Pancreas (tissue), 10 donors: Measurements from ENCODE around the gene SLC5A6. TPM values are rescaled to one million over a fixed set of nuclear protein-coding genes. Genes with fewer than 3 reads are reported as not detected.
"Not testable (repeated sequence)": the region's sequence is repeated elsewhere in the genome, so short reads cannot be mapped to it uniquely, and the experiment has no call there.

Experiments used
- ATAC-seq, 4 donors: fragments of 200-7000 bp; cut with Tn5 transposase; one replicate each; pipeline versions ENCODE4 v1.8.0 to v1.9.1; 2020; ENCODE audit warnings: mild to moderate bottlenecking in 4 of 4, moderate library complexity in 4 of 4
- DNase-seq, 6 donors: peaks; one replicate each; pipeline ENCODE4 v3.0.0-alpha.2; 2020
- FAIRE-seq: peaks from 2 replicates; lab custom pipeline; 2012; peaks lifted over from hg19 to GRCh38; lab: Jason Lieb, UNC
- H3K27ac ChIP-seq, 4 donors: fragments of 200-600 bp; sonication (generic); 1 replicate in 3 of 4; 2 replicates in 1 of 4; pipeline versions ENCODE4 v1.5.0 to v1.8.0; 2020
- H3K27me3 ChIP-seq, 4 donors: fragments of 200-600 bp; one replicate each; pipeline ENCODE4 v1.8.0; 2021
- H3K36me3 ChIP-seq, 3 donors: fragments of 200-600 bp; sonication (generic) in 1 of 3; one replicate each; pipeline versions ENCODE4 v1.5.0 to v1.8.0; 2020 to 2021
- H3K4me1 ChIP-seq, 3 donors: fragments of 200-600 bp; one replicate each; pipeline ENCODE4 v1.8.0; 2021
- H3K4me3 ChIP-seq, 4 donors: fragments of 200-600 bp; sonication (generic) in 2 of 4; one replicate each; pipeline versions ENCODE4 v1.5.0 to v1.8.0; 2020 to 2021
- H3K9me3 ChIP-seq, 4 donors: fragments of 200-600 bp; one replicate each; pipeline ENCODE4 v1.8.0; 2021
- CTCF ChIP-seq, 4 donors: fragments of 200-600 bp; sonication (generic) in 3 of 4; IDR thresholded peaks; one replicate each; pipeline versions ENCODE4 v1.5.0 to v1.8.0; 2021; ENCODE audit warnings: antibody characterized with exemption in 4 of 4
- WGBS, 2 donors: extraction: QIAGEN DNeasy Blood & Tissue Kit; methylation state at CpG; one replicate each; pipeline ENCODE4 v1.1.7; 2013; 5-methylcytosine and 5-hydroxymethylcytosine counted together
- intact Hi-C, 3 donors: fragments of 100-400 bp; cut with DNase I; formaldehyde crosslinking; loops; one replicate each; pipeline versions ENCODE4 v1.11.1 to v1.14.2; 2022
- polyA plus RNA-seq, 2 donors: library from polyadenylated mRNA; stranded (reverse); fragments of 200-250 nt; gene quantifications; one replicate each; pipeline ENCODE4 v1.2.3, GENCODE V29; 2013
- total RNA-seq, 6 donors: library from RNA; stranded (reverse); fragmentation: NEBNext Ultra II Directional in 4 of 6; extraction: Animal tissue kit (Norgen Biotek cat#: 25700) in 4 of 6; gene quantifications; one replicate each; pipeline versions ENCODE4 v1.2.1 to v1.2.4, GENCODE V29; 2021 to 2023
- donor health status: healthy with polysubstance abuse.
- donor health status: DM: no; HTN: no; CAD: no; lungs with moderate emphysema.
- donor health status: DM: no; HTN: no; CAD: no.
- donor health status: control.
- donor health status: control.
- donor health status: Bipolar disorder and iron deficiency.
- donor health status: DM: yes; HTN: yes; CAD: no.
- donor health status: DM: no; HTN: no; CAD: no.
- donor health status: DM: no; HTN: no; CAD: no.
- donor health status: DM: yes; HTN: yes; CAD: no.

SLC5A6 gene
- total and polyA plus RNA-seq, 8 donors: 8.3 to 15.3 (median 14.7) TPM

GRCh38 chr2:27201675-27202074 is 10.4 kb downstream of the SLC5A6 start:
- intact Hi-C loops: no loop called here
- TF ChIP-seq CTCF (IDR thresholded peaks at IDR 0.05): no peak
- Histone ChIP-seq H3K36me3 (no peaks in the 10 kb centered on the region), H3K4me3 (no peak overlapping the region), H3K27ac (no peak overlapping the region), H3K4me1 (no peaks in the 10 kb centered on the region), H3K9me3 (no peaks in the 10 kb centered on the region), H3K27me3 (no peaks in the 10 kb centered on the region)
- DNase-seq (no peak), ATAC-seq (no peak), FAIRE-seq (no peak)
- 84 to 89% methylated on average over 7 of the region's 7 CpGs for WGBS, 2 donors

DNA sequence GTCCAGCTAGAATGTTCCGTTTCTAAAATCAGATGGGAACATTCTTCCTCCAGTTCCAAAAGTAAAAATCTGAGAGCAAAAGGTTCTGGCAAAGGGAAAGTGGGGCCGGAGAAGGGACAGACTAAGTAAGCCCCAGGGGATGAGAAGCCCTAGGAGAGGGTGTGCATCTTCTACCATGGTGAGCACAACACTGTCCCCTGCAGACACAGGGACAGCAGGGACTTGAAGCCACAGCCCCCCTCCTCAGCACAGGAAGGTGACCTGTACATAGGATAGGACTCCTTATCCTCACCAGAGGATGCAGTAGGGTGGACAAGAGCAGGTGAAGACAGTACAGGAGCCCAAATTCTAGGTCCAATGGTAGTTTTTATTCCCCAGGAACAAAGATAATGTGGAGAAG is 12.8 kb downstream of the SLC5A6 start:
- intact Hi-C loops: loop anchor here in 1 of 3 donors (10.0 kb wide), 1 partner anchor 104 kb away; no protein-coding TSS in a partner anchor
- Histone ChIP-seq H3K9me3 (no peaks in the 10 kb centered on the region), H3K27me3 (no peaks in the 10 kb centered on the region), H3K4me1 (peaks cover 0 to 4% (median 0%) of the 10 kb centered on the region in 3 donors), H3K36me3 (no peaks in the 10 kb centered on the region), H3K27ac (no peak overlapping the region), H3K4me3 (no peak overlapping the region)
- FAIRE-seq (no peak), DNase-seq (no peak), ATAC-seq (no peak)
- TF ChIP-seq CTCF (IDR thresholded peaks at IDR 0.05): no peak
- WGBS, 2 donors: 79 to 84% methylated on average over 2 of the region's 2 CpGs

GRCh38 chr2:27198627-27199026 is 13.4 kb downstream of the SLC5A6 start:
- no peak for ATAC-seq
- H3K27ac ChIP-seq: no peak overlapping the region
- no peak for FAIRE-seq
- H3K4me1 ChIP-seq: peaks cover 0 to 4% (median 0%) of the 10 kb centered on the region in 3 donors
- no peak for TF ChIP-seq CTCF (IDR thresholded peaks at IDR 0.05)
- no peak for DNase-seq
- H3K27me3 ChIP-seq: no peaks in the 10 kb centered on the region
- H3K36me3 ChIP-seq: no peaks in the 10 kb centered on the region
- intact Hi-C loops: loop anchor here in 1 of 3 donors (10.0 kb wide), 1 partner anchor 104 kb away; no protein-coding TSS in a partner anchor
- H3K4me3 ChIP-seq: no peak overlapping the region
- 57 to 66% methylated on average over 2 of the region's 2 CpGs for WGBS, 2 donors
- H3K9me3 ChIP-seq: no peaks in the 10 kb centered on the region

DNA sequence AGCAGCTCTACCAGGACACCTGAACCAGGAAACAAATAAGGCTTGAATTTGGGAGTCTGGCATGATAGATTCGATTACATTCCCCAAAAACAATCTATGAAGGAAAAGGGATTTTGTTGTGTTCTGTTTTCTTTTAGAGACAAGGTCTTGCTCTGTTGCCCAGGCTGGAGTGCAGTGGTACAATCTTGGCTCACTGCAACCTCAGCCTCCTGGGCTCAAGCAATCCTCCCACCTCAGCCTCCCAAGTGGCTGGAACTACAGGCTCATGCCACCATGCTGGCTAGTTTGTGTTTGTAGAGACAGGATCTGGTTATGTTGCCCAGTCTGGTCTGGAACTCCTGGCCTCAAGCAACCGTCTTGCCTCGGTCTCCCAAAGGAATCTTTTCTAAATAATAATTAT is 14.0 kb downstream of the SLC5A6 start:
- FAIRE-seq, H3K4me3 ChIP-seq, H3K27me3 ChIP-seq, H3K36me3 ChIP-seq, H3K4me1 ChIP-seq, DNase-seq, ATAC-seq, H3K9me3 ChIP-seq, H3K27ac ChIP-seq: not testable (repeated sequence)
- intact Hi-C loops: loop anchor here in 1 of 3 donors (10.0 kb wide), 1 partner anchor 103 kb away; no protein-coding TSS in a partner anchor
- WGBS, 2 donors: 80 to 82% methylated on average over 3 of the region's 3 CpGs

DNA sequence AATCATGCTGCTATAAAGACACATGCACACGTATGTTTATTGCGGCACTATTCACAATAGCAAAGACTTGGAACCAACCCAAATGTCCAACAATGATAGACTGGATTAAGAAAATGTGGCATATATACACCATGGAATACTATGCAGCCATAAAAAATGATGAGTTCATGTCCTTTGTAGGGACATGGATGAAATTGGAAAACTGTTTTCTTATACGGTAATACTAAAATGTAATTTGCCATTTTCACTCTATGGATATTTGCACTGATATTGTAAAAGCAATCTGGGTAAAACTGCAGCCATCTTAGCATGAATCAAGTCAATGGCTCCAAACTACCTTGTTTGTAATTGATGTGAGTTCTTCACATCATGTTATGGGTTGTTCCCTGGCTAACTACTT is 16.3 kb downstream of the SLC5A6 start:
- intact Hi-C loops: loop anchor here in 1 of 3 donors (10.0 kb wide), 1 partner anchor 101 kb away; no protein-coding TSS in a partner anchor
- H3K4me1 ChIP-seq, H3K9me3 ChIP-seq, H3K27me3 ChIP-seq, H3K36me3 ChIP-seq, ATAC-seq, DNase-seq, H3K4me3 ChIP-seq, H3K27ac ChIP-seq, FAIRE-seq: not testable (repeated sequence)
- WGBS, 2 donors: 87 to 90% methylated on average over 3 of the region's 3 CpGs
